ENCODE data around the gene SCYL1. TPM values are rescaled to one million over a fixed set of nuclear protein-coding genes. Genes with fewer than 3 reads are reported as not detected.
A peak's percentile ranks its signal among the peaks of the same experiment; 100 is the strongest.

SCYL1 gene
- polyA plus RNA-seq, 4 donors: 46.7 to 76.9 (median 61.0) TPM

DNA sequence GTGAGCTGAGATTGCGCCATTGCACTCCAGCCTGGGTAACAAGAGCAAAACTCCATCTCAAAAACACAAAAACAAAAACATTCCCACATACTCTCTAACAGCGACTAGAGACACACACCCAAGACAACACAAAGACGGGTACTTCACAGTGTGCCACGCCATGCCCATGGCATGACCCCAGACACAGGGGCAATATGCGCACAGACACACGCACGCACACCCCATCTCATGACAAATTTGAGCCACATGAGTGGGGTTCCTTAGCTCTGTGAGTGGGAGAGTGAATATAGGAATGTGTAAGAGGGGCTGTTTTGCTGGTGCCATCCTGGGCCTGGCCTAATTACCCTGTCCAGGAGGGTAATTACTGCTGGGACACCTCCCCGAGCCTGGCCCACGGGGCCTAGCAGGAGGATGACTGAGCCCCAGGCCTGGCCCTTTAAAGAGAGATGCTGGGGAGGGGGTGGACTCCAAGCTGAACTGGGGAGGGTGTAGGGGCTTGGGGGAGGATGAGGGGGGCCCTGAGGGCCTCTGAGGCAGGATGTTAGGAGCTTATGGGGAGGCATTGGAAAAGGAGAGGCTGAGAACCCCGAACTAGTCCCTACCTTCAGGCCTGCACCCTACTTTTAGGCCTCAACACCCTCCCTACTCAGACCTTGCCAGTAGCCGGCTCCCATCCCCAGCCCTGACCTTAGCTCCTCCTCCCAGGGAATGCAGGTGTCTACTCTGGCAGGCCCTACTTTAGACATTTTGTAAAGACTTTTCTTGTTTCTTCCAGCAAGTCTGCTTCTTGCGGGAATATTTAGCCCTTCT is 31.8 kb downstream of the SCYL1 start:
- peak overlapping the region in 1 of 3 donors; percentile 52 for H3K4me3 ChIP-seq (ENCODE audit: low read depth in 1 of 3, low read length in 3 of 3)
- no peaks in the 10 kb centered on the region for H3K9me3 ChIP-seq (ENCODE audit: control insufficient read depth in 2 of 2, insufficient read depth in 1 of 2, low read depth in 1 of 2, low read length in 1 of 2)
- WGBS, 3 donors: 71 to 78% (median 77%) methylated on average over 12 of the region's 12 CpGs
- peaks cover 0 to 33% (median 0%) of the 10 kb centered on the region in 3 donors for H3K36me3 ChIP-seq (ENCODE audit: control insufficient read depth in 3 of 3, insufficient read depth in 2 of 3, low read depth in 1 of 3, low read length in 3 of 3)
- H3K27ac ChIP-seq (ENCODE audit: low read depth in 1 of 3, low read length in 2 of 3): peak overlapping the region in 2 of 3 donors; percentile 43 to 83
- H3K4me1 ChIP-seq (ENCODE audit: control insufficient read depth in 3 of 3, insufficient read depth in 2 of 3, low read depth in 1 of 3, low read length in 2 of 3): peaks cover 0 to 77% (median 0%) of the 10 kb centered on the region in 3 donors
- DNase-seq (no peak), FAIRE-seq (no peak)
- H3K27me3 ChIP-seq (ENCODE audit: control insufficient read depth in 3 of 3, insufficient read depth in 3 of 3, low read length in 3 of 3): no peaks in the 10 kb centered on the region

DNA sequence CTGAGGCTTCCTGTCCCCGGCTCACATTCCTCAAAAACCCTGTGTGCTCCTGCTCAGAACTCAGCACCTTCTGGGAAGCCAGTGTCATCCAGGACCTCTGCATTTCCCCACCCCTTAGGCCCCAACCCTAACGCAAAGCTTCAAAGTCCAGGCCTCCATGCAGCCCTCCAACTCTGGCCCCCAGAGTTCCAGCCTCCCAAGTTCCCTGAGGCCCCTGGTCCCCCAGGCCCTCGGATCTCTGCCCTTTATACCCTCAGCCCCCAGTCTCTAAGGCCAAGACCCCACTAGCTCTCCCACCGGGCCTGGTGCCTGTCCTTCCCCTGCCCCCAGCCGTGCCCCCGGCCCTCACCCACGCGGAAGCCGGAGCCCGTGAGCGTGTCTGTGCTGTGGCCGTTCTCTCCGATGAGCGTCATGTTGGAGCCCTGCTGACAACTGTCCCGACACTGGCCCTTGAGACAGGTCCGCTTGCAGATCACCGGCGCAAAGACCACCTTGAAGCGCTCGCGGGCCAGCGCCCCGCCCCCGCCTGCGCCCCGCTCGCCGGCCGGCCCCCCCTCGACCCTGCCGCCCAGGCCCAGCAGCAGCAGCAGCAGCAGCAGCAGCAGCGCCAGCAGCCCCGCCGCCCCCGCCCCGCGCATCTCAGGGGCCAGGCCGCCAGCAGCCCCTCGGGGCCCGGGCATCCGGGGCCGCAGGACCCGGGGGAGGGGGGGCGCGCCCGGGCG is 32.6 kb downstream of the SCYL1 start:
- Histone ChIP-seq H3K9me3 (ENCODE audit: control insufficient read depth in 2 of 2, insufficient read depth in 1 of 2, low read depth in 1 of 2, low read length in 1 of 2) (no peaks in the 10 kb centered on the region), H3K4me3 (ENCODE audit: low read depth in 1 of 3, low read length in 3 of 3) (peak overlapping the region; percentile 51 to 55 (median 52)), H3K36me3 (ENCODE audit: control insufficient read depth in 3 of 3, insufficient read depth in 2 of 3, low read depth in 1 of 3, low read length in 3 of 3) (peaks cover 0 to 27% (median 0%) of the 10 kb centered on the region in 3 donors), H3K27ac (ENCODE audit: low read depth in 1 of 3, low read length in 2 of 3) (peak overlapping the region; percentile 21 to 83 (median 43)), H3K4me1 (ENCODE audit: control insufficient read depth in 3 of 3, insufficient read depth in 2 of 3, low read depth in 1 of 3, low read length in 2 of 3) (peaks cover 0 to 69% (median 0%) of the 10 kb centered on the region in 3 donors), H3K27me3 (ENCODE audit: control insufficient read depth in 3 of 3, insufficient read depth in 3 of 3, low read length in 3 of 3) (no peaks in the 10 kb centered on the region)
- WGBS, 3 donors: 4 to 11% (median 5%) methylated on average over 30 to 47 of the region's 47 CpGs
- DNase-seq (peak in 1 of 2 donors; percentile 76), FAIRE-seq (no peak)

DNA sequence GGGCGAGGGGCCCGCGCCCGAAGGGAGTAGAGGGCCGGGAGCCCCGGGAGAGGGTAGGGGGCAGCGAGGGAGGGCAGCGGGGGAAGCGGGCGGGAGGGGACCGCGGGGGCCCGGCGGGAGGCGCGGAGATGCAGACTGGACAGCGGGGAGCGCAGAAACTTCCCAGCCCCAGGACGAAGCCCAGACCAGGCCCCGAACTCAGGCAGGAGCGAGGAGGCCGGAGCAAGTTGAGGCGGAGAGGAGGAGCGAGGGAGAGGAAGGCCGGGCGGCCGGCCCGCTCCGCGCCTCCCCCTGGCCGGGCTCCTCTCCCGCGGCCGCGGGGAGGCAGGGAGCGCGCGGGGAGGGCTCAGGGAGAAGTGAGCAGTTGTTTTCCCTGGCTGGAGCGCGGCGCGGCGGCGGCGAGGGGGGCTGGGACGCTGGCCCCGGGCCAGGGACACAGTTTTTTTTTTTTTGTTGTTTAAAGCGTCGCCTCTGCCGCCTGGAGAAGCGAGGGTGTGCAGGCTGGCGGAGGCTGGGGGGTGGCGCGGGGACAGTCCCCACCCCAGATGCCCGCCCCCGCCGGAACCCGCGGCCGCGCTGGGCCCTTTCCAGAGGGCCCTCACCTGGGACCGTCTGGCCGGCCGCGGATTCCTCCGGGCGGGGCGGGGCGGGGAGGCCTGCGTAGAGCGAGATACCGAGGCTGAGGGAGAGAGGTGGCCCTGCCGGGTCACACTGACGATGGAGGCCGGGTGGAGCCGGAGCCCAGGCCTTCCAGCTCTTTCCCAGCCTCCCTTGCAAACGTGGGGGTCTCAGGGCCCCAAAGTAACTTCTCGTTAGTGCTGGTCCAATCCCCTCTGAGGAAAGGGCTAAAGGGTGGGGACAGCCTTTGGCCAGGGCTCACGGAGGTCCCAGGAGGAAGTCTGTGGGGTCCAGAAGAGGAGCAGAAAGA is 33.4 kb downstream of the SCYL1 start, which contains the start of gene LTBP3:
LTBP3 (minus strand) TSS at position 358 of the 928 bp plus-strand sequence. CDS start 400 bp downstream, outside the sequence.
- peak within 1 kb of the TSS; percentile 58 to 92 (median 91) for H3K27ac ChIP-seq (ENCODE audit: low read depth in 1 of 3, low read length in 2 of 3)
- peak within 1 kb of the TSS; percentile 51 to 55 (median 52) for H3K4me3 ChIP-seq (ENCODE audit: low read depth in 1 of 3, low read length in 3 of 3)
- peaks cover 0 to 63% (median 0%) of the 10 kb centered on the region in 3 donors for H3K4me1 ChIP-seq (ENCODE audit: control insufficient read depth in 3 of 3, insufficient read depth in 2 of 3, low read depth in 1 of 3, low read length in 2 of 3)
- H3K9me3 ChIP-seq (ENCODE audit: control insufficient read depth in 2 of 2, insufficient read depth in 1 of 2, low read depth in 1 of 2, low read length in 1 of 2): no peaks in the 10 kb centered on the region
- no peak for FAIRE-seq
- H3K27me3 ChIP-seq (ENCODE audit: control insufficient read depth in 3 of 3, insufficient read depth in 3 of 3, low read length in 3 of 3): no peaks in the 10 kb centered on the region
- 1% methylated on average over 40 to 79 of the region's 79 CpGs for WGBS, 3 donors
- peak; percentile 61 to 81 for DNase-seq
- H3K36me3 ChIP-seq (ENCODE audit: control insufficient read depth in 3 of 3, insufficient read depth in 2 of 3, low read depth in 1 of 3, low read length in 3 of 3): peaks cover 0 to 20% (median 0%) of the 10 kb centered on the region in 3 donors

DNA sequence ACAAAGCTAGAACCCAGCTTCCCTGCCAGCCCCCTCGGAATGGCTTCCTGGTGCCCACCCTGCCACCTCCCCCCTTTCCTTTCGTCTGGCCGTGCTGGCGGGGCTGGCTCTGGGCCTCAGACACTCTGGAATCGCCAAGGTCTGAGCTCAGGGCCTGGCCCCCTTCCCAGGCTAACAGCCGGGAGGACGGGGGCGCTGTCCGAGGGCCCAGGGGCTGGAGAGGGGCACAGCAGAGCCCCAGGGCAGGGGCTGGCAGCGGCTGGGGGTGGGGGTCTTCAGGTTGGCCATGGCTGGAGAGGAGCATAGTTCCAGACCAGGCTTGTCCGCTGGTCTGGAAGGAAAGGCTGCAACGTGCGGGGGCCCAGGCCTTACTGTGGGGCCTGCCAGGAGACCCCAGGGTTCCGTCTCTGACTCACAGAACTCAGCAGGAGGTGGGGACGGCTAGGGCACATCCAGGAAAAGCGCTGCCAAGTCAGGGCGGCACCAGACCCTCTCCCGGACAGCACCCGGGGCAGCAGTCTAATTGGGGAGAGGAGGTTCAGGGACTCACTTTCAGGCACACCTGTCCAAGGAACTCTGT is 34.1 kb downstream of the SCYL1 start:
- Histone ChIP-seq H3K4me3 (ENCODE audit: low read depth in 1 of 3, low read length in 3 of 3) (peak overlapping the region in 1 of 3 donors; percentile 48), H3K36me3 (ENCODE audit: control insufficient read depth in 3 of 3, insufficient read depth in 2 of 3, low read depth in 1 of 3, low read length in 3 of 3) (peaks cover 0 to 17% (median 0%) of the 10 kb centered on the region in 3 donors), H3K27me3 (ENCODE audit: control insufficient read depth in 3 of 3, insufficient read depth in 3 of 3, low read length in 3 of 3) (no peaks in the 10 kb centered on the region), H3K9me3 (ENCODE audit: control insufficient read depth in 2 of 2, insufficient read depth in 1 of 2, low read depth in 1 of 2, low read length in 1 of 2) (no peaks in the 10 kb centered on the region), H3K27ac (ENCODE audit: low read depth in 1 of 3, low read length in 2 of 3) (peak overlapping the region; percentile 58 to 92 (median 91)), H3K4me1 (ENCODE audit: control insufficient read depth in 3 of 3, insufficient read depth in 2 of 3, low read depth in 1 of 3, low read length in 2 of 3) (peaks cover 0 to 57% (median 0%) of the 10 kb centered on the region in 3 donors)
- DNase-seq (no peak), FAIRE-seq (no peak)
- WGBS, 3 donors: 54 to 61% (median 58%) methylated on average over 17 to 19 of the region's 19 CpGs

DNA sequence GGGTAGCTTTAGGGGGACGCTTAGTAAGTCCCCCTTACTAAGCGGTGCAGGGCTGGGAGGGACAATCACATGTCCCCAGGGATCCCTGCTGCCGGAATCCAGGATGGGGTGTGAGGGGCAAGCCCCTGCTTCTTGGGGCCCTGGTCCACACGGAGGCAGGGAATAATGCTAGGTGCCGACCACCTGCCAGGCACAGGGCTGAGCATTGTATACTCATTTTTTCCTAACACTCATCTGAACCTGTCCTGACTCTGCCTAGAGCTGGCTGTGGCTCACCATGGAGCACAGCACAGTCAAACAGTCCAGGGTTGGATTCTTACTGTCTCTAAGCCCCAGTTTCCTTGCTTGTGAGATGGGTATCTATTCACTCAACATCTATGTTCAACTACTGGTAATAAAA is 34.7 kb downstream of the SCYL1 start:
- H3K27ac ChIP-seq (ENCODE audit: low read depth in 1 of 3, low read length in 2 of 3): peak overlapping the region in 2 of 3 donors; percentile 91 to 92
- no peaks in the 10 kb centered on the region for H3K27me3 ChIP-seq (ENCODE audit: control insufficient read depth in 3 of 3, insufficient read depth in 3 of 3, low read length in 3 of 3)
- H3K4me1 ChIP-seq (ENCODE audit: control insufficient read depth in 3 of 3, insufficient read depth in 2 of 3, low read depth in 1 of 3, low read length in 2 of 3): peaks cover 0 to 53% (median 0%) of the 10 kb centered on the region in 3 donors
- FAIRE-seq (no peak), DNase-seq (no peak)
- 67 to 77% (median 68%) methylated on average over 5 of the region's 5 CpGs for WGBS, 3 donors
- no peak overlapping the region for H3K4me3 ChIP-seq (ENCODE audit: low read depth in 1 of 3, low read length in 3 of 3)
- peaks cover 0 to 13% (median 0%) of the 10 kb centered on the region in 3 donors for H3K36me3 ChIP-seq (ENCODE audit: control insufficient read depth in 3 of 3, insufficient read depth in 2 of 3, low read depth in 1 of 3, low read length in 3 of 3)
- H3K9me3 ChIP-seq (ENCODE audit: control insufficient read depth in 2 of 2, insufficient read depth in 1 of 2, low read depth in 1 of 2, low read length in 1 of 2): no peaks in the 10 kb centered on the region

DNA sequence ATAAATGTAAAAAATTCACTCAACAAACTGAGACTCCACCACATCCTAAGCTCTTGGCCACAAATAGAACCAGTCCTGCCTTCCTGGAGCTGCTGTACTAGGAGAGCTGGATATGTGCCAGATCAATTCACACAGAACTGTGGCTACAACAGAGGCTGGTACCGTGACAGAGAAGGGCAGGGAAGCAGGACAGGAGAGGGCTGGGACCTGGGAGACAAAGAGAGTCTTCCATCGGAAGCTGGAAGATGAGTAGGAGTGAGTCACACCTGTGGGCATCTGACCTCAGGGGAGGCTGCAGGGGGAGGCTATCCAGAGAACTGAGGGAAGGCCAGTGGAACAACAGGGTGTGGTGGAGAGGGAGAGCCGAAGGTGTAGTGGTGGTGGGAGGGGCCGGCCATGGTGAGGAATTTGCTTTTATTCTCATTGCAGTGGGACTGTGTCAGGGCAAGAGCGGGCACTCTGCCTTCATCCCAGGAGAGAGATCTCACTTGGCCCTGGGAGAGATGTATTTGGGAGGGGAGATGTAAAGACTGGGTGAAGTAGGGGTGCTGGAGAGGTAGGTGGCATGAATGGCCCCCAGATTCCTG is 35.2 kb downstream of the SCYL1 start:
- Histone ChIP-seq H3K27ac (ENCODE audit: low read depth in 1 of 3, low read length in 2 of 3) (peak overlapping the region in 2 of 3 donors; percentile 59 to 91), H3K9me3 (ENCODE audit: control insufficient read depth in 2 of 2, insufficient read depth in 1 of 2, low read depth in 1 of 2, low read length in 1 of 2) (no peaks in the 10 kb centered on the region), H3K36me3 (ENCODE audit: control insufficient read depth in 3 of 3, insufficient read depth in 2 of 3, low read depth in 1 of 3, low read length in 3 of 3) (peaks cover 0 to 12% (median 0%) of the 10 kb centered on the region in 3 donors), H3K4me3 (ENCODE audit: low read depth in 1 of 3, low read length in 3 of 3) (no peak overlapping the region), H3K27me3 (ENCODE audit: control insufficient read depth in 3 of 3, insufficient read depth in 3 of 3, low read length in 3 of 3) (no peaks in the 10 kb centered on the region), H3K4me1 (ENCODE audit: control insufficient read depth in 3 of 3, insufficient read depth in 2 of 3, low read depth in 1 of 3, low read length in 2 of 3) (peaks cover 0 to 48% (median 0%) of the 10 kb centered on the region in 3 donors)
- WGBS, 3 donors: 10 to 46% (median 25%) methylated on average over 5 of the region's 5 CpGs
- FAIRE-seq (no peak), DNase-seq (peak in 1 of 2 donors; percentile 60)

DNA sequence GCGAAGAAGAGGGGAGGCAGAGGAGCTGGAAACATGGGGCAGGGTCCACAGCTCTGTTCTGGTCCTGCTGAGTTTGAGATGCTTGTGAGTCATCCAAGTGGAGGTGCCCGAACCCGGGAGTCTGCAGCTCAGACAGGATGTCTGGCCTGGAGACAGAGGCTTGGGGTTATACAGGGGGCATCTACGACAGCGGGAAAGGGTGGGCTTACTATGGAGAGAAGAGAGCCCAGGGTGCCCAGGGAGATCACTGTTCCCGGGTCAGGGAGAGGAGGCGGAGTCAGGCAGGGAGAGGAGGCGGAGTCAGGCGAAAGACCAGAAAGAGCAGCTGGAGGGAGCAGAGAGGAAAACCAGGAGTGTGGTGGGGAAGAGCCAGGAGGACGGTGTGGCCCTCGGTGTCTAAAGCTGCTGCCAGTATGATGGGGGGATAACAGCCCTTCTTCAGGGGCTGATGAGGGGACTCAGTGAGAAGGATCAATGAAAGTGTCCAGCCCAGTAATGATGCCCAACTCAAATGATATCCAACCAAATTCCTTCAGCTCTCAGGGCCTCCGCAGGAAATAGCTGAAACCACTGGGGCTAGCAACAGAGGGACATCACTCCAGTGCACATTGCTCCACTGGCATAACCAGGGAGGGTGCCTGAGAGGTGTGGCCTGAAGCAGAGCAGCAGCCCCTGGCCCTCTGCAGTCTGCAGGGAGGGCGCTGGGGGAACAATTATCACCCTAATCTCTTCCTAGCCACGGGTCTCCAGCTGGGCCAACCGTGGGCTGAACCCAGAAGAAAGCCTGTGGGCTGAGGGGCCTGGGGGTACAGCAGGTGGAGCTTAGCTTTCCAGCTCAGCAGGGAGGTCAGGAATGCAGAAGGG is 35.9 kb downstream of the SCYL1 start:
- DNase-seq: peak in 1 of 2 donors; percentile 40
- Histone ChIP-seq H3K27me3 (ENCODE audit: control insufficient read depth in 3 of 3, insufficient read depth in 3 of 3, low read length in 3 of 3) (no peaks in the 10 kb centered on the region), H3K4me1 (ENCODE audit: control insufficient read depth in 3 of 3, insufficient read depth in 2 of 3, low read depth in 1 of 3, low read length in 2 of 3) (peaks cover 0 to 41% (median 0%) of the 10 kb centered on the region in 3 donors), H3K27ac (ENCODE audit: low read depth in 1 of 3, low read length in 2 of 3) (peak overlapping the region in 2 of 3 donors; percentile 59 to 91), H3K9me3 (ENCODE audit: control insufficient read depth in 2 of 2, insufficient read depth in 1 of 2, low read depth in 1 of 2, low read length in 1 of 2) (no peaks in the 10 kb centered on the region), H3K36me3 (ENCODE audit: control insufficient read depth in 3 of 3, insufficient read depth in 2 of 3, low read depth in 1 of 3, low read length in 3 of 3) (peaks cover 0 to 6% (median 0%) of the 10 kb centered on the region in 3 donors), H3K4me3 (ENCODE audit: low read depth in 1 of 3, low read length in 3 of 3) (no peak overlapping the region)
- 18 to 27% (median 27%) methylated on average over 14 to 15 of the region's 15 CpGs for WGBS, 3 donors
- FAIRE-seq: no peak
